Parathyroid adenoma (tissue), 2 donors: ENCODE results near the gene CEACAM4.
A peak's percentile ranks its signal among the peaks of the same experiment; 100 is the strongest.

Source experiments
- H2AFZ ChIP-seq: fragments of 300-600 bp; sonication (generic); one replicate; pipeline ENCODE4 v1.7.0; 2017; ENCODE audit warnings: antibody characterized with exemption, mild to moderate bottlenecking
- H3K27ac ChIP-seq: fragments of 300-600 bp; sonication (generic); one replicate; pipeline ENCODE4 v1.7.0; 2017
- H3K27me3 ChIP-seq: fragments of 300-600 bp; sonication (generic); one replicate; pipeline ENCODE4 v1.7.0; 2017; ENCODE audit warnings: low read length; ENCODE audit not compliant: control insufficient read depth, insufficient read depth
- H3K36me3 ChIP-seq: fragments of 300-600 bp; sonication (generic); one replicate; pipeline ENCODE4 v1.7.0; 2017; ENCODE audit warnings: low read length; ENCODE audit not compliant: control insufficient read depth, insufficient read depth
- H3K4me1 ChIP-seq: fragments of 300-600 bp; sonication (generic); one replicate; pipeline ENCODE4 v1.7.0; 2017; ENCODE audit warnings: control low read depth
- H3K4me2 ChIP-seq: fragments of 300-600 bp; sonication (generic); one replicate; pipeline ENCODE4 v1.7.0; 2017; ENCODE audit warnings: low read length
- H3K4me3 ChIP-seq: fragments of 300-600 bp; sonication (generic); one replicate; pipeline ENCODE4 v1.7.0; 2017; ENCODE audit warnings: low read depth, low read length
- H3K79me2 ChIP-seq: fragments of 300-600 bp; sonication (generic); one replicate; pipeline ENCODE4 v1.7.0; 2017; ENCODE audit warnings: control low read depth
- H3K9ac ChIP-seq: fragments of 300-600 bp; sonication (generic); one replicate; pipeline ENCODE4 v1.7.0; 2017; ENCODE audit warnings: mild to moderate bottlenecking
- H3K9me3 ChIP-seq: fragments of 300-600 bp; sonication (generic); one replicate; pipeline ENCODE4 v1.7.0; 2017; ENCODE audit warnings: low read length; ENCODE audit not compliant: control insufficient read depth
- CTCF ChIP-seq: fragments of 300-600 bp; sonication (generic); IDR thresholded peaks from one replicate; pipeline ENCODE4 v1.7.0; 2017; ENCODE audit warnings: antibody characterized with exemption, mild to moderate bottlenecking
- donor health status: primary hyperparathyroidism.

The CEACAM4 gene

GRCh38 chr19:41577144-41577830 lies 49.6 kb downstream of the CEACAM4 start:
- TF ChIP-seq CTCF, result no peak
- no peaks in the 10 kb centered on the region for H3K36me3 ChIP-seq
- H3K9ac ChIP-seq, result no peak overlapping the region
- no peaks in the 10 kb centered on the region for H3K27me3 ChIP-seq
- H2AFZ ChIP-seq, result peak overlapping the region; percentile 66
- no peak overlapping the region for H3K4me3 ChIP-seq
- peaks cover 14% of the 10 kb centered on the region for H3K4me1 ChIP-seq
- no peaks in the 10 kb centered on the region for H3K9me3 ChIP-seq
- no peaks in the 10 kb centered on the region for H3K79me2 ChIP-seq
- peak overlapping the region; percentile 34 for H3K27ac ChIP-seq
- H3K4me2 ChIP-seq, result no peak overlapping the region

- no peaks in the 10 kb centered on the region for H3K27me3 ChIP-seq
- peaks cover 14% of the 10 kb centered on the region for H3K4me1 ChIP-seq
- TF ChIP-seq CTCF, result no peak
- H3K4me2 ChIP-seq, result peak within 1 kb of the TSS; percentile 17
- H3K27ac ChIP-seq, result peak within 1 kb of the TSS; percentile 34
- H3K36me3 ChIP-seq, result no peaks in the 10 kb centered on the region
- no peak within 1 kb of the TSS for H3K9ac ChIP-seq
- no peaks in the 10 kb centered on the region for H3K9me3 ChIP-seq
- no peak within 1 kb of the TSS for H3K4me3 ChIP-seq
- no peaks in the 10 kb centered on the region for H3K79me2 ChIP-seq
- peak within 1 kb of the TSS; percentile 66 for H2AFZ ChIP-seq
These were observed 50.9 kb downstream of the CEACAM4 start, which contains the start of gene CEACAM21 for GRCh38 chr19:41575998-41576397. TSS of gene CEACAM21 (plus strand) at chr19:41576166. CDS start at chr19:41576275, 109 bp downstream.

- Histone ChIP-seq H3K27ac (no peak overlapping the region), H3K27me3 (peaks cover 5% of the 10 kb centered on the region), H3K79me2 (no peaks in the 10 kb centered on the region), H3K36me3 (no peaks in the 10 kb centered on the region), H3K9ac (no peak overlapping the region), H2AFZ (peak overlapping the region; percentile 29), H3K4me1 (no peaks in the 10 kb centered on the region), H3K4me3 (no peak overlapping the region), H3K9me3 (no peaks in the 10 kb centered on the region), H3K4me2 (no peak overlapping the region)
- peak; percentile 90 for TF ChIP-seq CTCF
These were observed 56.2 kb downstream of the CEACAM4 start for GRCh38 chr19:41570639-41571112.

GRCh38 chr19:41570179-41570578 lies 56.7 kb downstream of the CEACAM4 start:
- H3K4me1 ChIP-seq, result no peaks in the 10 kb centered on the region
- no peaks in the 10 kb centered on the region for H3K9me3 ChIP-seq

More at GRCh38 chr19:41570179-41570578, 56.7 kb downstream of the CEACAM4 start:
- Histone ChIP-seq H3K27ac (no peak overlapping the region), H3K4me2 (no peak overlapping the region), H3K4me3 (no peak overlapping the region), H3K27me3 (peaks cover 5% of the 10 kb centered on the region), H2AFZ (peak overlapping the region; percentile 29), H3K9ac (no peak overlapping the region), H3K79me2 (no peaks in the 10 kb centered on the region), H3K36me3 (no peaks in the 10 kb centered on the region)
- no peak for TF ChIP-seq CTCF
